Esophagus squamous epithelium (tissue), 4 donors: Measurements from ENCODE around the gene ANKS1A.

Source experiments
- CTCF ChIP-seq, 6 experiments: fragments of 450-650 bp in 4 of 6; fragments of 200-600 bp in 2 of 6; sonication (generic) in 2 of 6; IDR thresholded peaks; one replicate each; pipeline ENCODE4 v1.5.1; 2016 to 2019; ENCODE audit warnings: antibody characterized with exemption in 6 of 6, mild to moderate bottlenecking in 4 of 6, moderate library complexity in 4 of 6
- POLR2A ChIP-seq, 4 donors: fragments of 450-650 bp; IDR thresholded peaks; one replicate each; pipeline ENCODE4 v1.6.1; 2017; ENCODE audit warnings: antibody characterized with exemption in 4 of 4, mild to moderate bottlenecking in 4 of 4, moderate library complexity in 3 of 4

GRCh38 chr6:35085359-35086281 lies 196.6 kb downstream of the ANKS1A start:
- TF ChIP-seq POLR2A (IDR thresholded peaks at IDR 0.05) (no peak), CTCF (IDR thresholded peaks at IDR 0.05) (no peak)
